Tibial artery (tissue), 4 donors: ENCODE results near the gene RELL2.

ENCODE experiments used
- DNase-seq, 2 donors: peaks; one replicate each; pipeline ENCODE4 v3.0.0-alpha.2; 2019
- H3K27ac ChIP-seq, 2 donors: fragments of 200-600 bp; sonication (generic) in 1 of 2; 1 replicate in 1 of 2; 2 replicates in 1 of 2; pipeline ENCODE4 v1.5.1; 2018 to 2019; ENCODE audit warnings: mild to moderate bottlenecking in 1 of 2
- H3K27me3 ChIP-seq, 2 donors: fragments of 200-600 bp; sonication (generic) in 1 of 2; one replicate each; pipeline versions ENCODE4 v1.5.1 to v1.6.0; 2016 to 2019
- H3K36me3 ChIP-seq, 3 donors: fragments of 200-600 bp; sonication (generic) in 2 of 3; one replicate each; pipeline ENCODE4 v1.5.1; 2016 to 2019; ENCODE audit warnings: mild to moderate bottlenecking in 2 of 3
- H3K4me1 ChIP-seq, 4 donors: fragments of 200-600 bp; sonication (generic) in 2 of 4; 1 replicate in 3 of 4; 2 replicates in 1 of 4; pipeline ENCODE4 v1.5.1; 2016 to 2019
- H3K4me3 ChIP-seq, 2 donors: fragments of 200-600 bp; sonication (generic) in 1 of 2; 1 replicate in 1 of 2; 2 replicates in 1 of 2; pipeline ENCODE4 v1.5.1; 2018 to 2019; ENCODE audit warnings: mild to moderate bottlenecking in 2 of 2
- H3K9me3 ChIP-seq, 3 donors: fragments of 200-600 bp; sonication (generic) in 1 of 3; one replicate each; pipeline ENCODE4 v1.5.1; 2016 to 2019
- intact Hi-C: fragments of 100-400 bp; cut with DNase I; formaldehyde crosslinking; loops from one replicate; pipeline ENCODE4 v1.15.0; 2023; ENCODE audit warnings: low total_unique reads
- TF ChIP-seq, protein P1 (sequence below), 2 experiments: fragments of 200-600 bp in 1 of 2; fragments of 450-650 bp in 1 of 2; IDR thresholded peaks; one replicate each; pipeline ENCODE4 v1.5.1; 2017 to 2019; ENCODE audit warnings: antibody characterized with exemption in 2 of 2, mild to moderate bottlenecking in 1 of 2, moderate library complexity in 1 of 2

RELL2 gene

DNA sequence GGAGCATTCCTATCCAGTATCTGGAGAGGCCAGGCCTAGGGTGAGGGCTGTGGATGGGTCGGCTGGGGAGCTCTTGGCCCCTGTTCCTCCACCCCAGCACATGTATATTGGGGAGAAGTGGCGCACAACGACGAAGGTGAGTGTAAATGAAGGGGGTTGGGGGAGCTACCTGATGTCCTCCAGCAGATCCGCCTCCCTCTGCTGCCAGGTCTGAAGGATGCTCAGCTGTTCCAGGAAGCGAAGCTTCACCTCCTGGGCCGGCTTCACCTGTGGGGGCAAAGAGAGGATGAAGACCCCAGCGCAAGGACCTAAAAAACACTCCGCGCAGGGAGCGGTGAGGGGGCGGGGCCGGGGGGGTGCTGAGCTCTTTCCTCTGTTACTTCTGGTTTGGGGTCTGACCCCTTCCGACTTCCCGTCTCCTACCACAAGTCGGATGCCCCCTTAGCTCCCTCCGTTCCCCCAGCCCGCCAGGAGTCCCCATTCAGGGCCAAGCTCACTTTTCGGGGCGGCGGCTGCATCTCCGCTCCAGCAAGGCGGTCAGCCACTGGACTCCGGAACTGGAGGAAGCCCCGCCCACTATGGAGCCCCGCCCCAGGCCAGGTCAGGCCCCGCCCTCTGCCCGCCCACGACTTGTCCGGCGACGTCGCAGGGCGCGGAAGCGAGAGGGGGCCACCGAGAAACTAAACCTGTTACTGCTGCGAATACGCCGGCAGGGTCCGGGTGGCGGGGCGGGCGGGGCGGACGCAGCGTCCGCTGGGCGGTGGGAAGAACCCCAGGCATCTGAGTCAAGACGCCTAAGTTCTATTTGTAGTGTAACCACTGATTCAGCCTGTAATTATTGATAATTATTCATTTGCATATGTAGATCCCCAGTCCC lies 14.3 kb downstream of the RELL2 start, which contains the start of gene FCHSD1:
Gene FCHSD1 (minus strand): TSS at position 568 of the 877 bp plus-strand sequence. CDS start 50 bp downstream, at position 518.
- peak; percentile 88 to 95 for DNase-seq
- H3K27ac ChIP-seq: peak within 1 kb of the TSS; percentile 45 to 72

DNA sequence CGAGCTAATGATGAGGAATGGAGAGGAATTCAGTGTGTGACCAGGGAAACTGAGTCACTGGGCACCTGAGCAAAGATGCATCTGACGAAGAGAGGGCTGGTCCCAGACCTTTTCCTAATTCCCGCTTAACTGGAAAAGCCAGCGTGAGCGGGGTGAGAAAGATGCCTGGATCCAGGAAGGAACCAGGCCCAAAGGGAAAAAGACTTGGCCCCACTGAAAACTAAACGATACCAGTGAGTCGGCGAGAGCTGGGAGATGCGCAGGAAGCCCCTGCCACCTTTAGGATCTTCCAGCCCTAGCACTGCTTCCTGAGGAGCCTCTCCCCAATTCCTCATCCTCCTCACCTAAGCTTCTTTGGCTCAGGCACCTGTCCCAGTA lies 14.9 kb downstream of the RELL2 start:
- Histone ChIP-seq H3K9me3 (no peaks in the 10 kb centered on the region), H3K27me3 (no peaks in the 10 kb centered on the region), H3K4me3 (peak overlapping the region; percentile 68 to 73), H3K4me1 (peaks cover 0 to 19% (median 13%) of the 10 kb centered on the region in 4 donors), H3K27ac (peak overlapping the region; percentile 45 to 72), H3K36me3 (peaks cover 0 to 39% (median 22%) of the 10 kb centered on the region in 3 donors)
- DNase-seq: no peak
- intact Hi-C loops: no loop called here
- TF ChIP-seq, protein P1, sequence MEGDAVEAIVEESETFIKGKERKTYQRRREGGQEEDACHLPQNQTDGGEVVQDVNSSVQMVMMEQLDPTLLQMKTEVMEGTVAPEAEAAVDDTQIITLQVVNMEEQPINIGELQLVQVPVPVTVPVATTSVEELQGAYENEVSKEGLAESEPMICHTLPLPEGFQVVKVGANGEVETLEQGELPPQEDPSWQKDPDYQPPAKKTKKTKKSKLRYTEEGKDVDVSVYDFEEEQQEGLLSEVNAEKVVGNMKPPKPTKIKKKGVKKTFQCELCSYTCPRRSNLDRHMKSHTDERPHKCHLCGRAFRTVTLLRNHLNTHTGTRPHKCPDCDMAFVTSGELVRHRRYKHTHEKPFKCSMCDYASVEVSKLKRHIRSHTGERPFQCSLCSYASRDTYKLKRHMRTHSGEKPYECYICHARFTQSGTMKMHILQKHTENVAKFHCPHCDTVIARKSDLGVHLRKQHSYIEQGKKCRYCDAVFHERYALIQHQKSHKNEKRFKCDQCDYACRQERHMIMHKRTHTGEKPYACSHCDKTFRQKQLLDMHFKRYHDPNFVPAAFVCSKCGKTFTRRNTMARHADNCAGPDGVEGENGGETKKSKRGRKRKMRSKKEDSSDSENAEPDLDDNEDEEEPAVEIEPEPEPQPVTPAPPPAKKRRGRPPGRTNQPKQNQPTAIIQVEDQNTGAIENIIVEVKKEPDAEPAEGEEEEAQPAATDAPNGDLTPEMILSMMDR (IDR thresholded peaks at IDR 0.05): no peak

More for the DNA sequence above, 14.3 kb downstream of the RELL2 start, which contains the start of gene FCHSD1:
- intact Hi-C loops: no loop called here
- Histone ChIP-seq H3K36me3 (peaks cover 0 to 39% (median 27%) of the 10 kb centered on the region in 3 donors), H3K9me3 (no peaks in the 10 kb centered on the region), H3K4me3 (peak within 1 kb of the TSS; percentile 68 to 73), H3K4me1 (peaks cover 0 to 19% (median 13%) of the 10 kb centered on the region in 4 donors), H3K27me3 (no peaks in the 10 kb centered on the region)
- TF ChIP-seq, protein P1 (IDR thresholded peaks at IDR 0.05): no peak

DNA sequence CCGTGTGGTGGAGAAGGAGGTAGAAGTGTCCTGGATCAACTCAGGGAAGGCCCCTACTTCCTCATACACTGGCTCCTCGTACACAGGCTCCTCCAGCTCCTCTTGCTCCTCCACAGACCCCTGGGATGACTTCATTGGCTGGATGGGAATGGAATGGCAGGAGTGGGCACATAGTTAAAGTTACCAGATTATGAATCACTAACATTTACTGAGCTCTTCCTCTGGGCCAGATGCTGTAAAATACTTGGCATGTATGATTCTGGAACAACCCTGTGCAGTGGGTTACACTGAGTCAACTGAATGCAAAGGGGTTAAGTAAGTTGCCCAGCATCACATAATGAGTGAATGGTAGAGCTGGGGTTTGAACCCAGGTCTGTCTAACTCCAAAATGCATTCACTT lies 17.5 kb downstream of the RELL2 start:
- intact Hi-C loops: no loop called here
- DNase-seq: no peak
- Histone ChIP-seq H3K27me3 (no peaks in the 10 kb centered on the region), H3K4me1 (peaks cover 0 to 19% (median 13%) of the 10 kb centered on the region in 4 donors), H3K27ac (no peak overlapping the region), H3K9me3 (no peaks in the 10 kb centered on the region), H3K4me3 (no peak overlapping the region), H3K36me3 (peaks cover 0 to 24% (median 11%) of the 10 kb centered on the region in 3 donors)
- TF ChIP-seq, protein P1 (IDR thresholded peaks at IDR 0.05): no peak

DNA sequence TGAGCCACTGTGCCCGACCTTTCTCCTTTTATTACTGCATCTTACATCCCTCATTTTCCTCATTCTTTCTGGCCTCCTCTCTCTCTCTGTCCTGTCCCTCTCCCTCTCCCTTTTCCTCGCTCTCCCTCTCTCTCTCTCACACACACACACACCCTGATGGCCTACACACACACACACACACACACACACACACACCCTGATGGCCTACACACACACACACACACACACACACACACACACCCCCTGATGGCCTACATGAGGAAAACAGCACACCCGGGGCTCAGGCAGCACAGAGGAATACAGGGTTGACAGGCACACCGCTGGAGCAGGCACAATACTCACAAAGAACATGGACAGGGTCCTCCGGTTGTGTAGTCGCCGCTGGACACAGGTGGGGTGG lies 18.2 kb downstream of the RELL2 start:
- TF ChIP-seq, protein P1 (IDR thresholded peaks at IDR 0.05): no peak
- intact Hi-C loops: no loop called here
- no peaks in the 10 kb centered on the region for H3K27me3 ChIP-seq
- H3K9me3 ChIP-seq: no peaks in the 10 kb centered on the region
- peaks cover 0 to 19% (median 11%) of the 10 kb centered on the region in 4 donors for H3K4me1 ChIP-seq
- no peak overlapping the region for H3K27ac ChIP-seq
- DNase-seq: no peak
- H3K36me3 ChIP-seq: peaks cover 0 to 24% (median 11%) of the 10 kb centered on the region in 3 donors
- no peak overlapping the region for H3K4me3 ChIP-seq

DNA sequence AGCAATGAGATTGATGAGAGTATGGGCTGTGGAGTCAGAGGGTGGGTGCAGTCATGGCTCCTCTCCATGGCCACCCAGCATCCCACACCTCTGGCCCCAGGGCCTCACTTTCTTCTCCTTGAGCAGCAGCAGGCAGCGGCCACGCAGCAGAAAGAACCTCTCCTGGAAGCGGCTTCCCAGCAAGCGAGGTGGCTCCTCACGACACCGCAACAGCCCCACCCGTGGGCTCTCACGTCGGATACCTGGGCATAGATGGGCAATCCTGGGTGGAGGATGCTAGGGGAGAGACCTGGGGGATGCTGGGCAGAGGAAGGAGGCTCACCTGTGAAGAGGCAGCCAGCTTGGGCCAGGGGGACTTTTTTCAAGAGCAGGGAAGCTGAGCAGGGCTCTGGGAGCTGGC lies 19.6 kb downstream of the RELL2 start:
- H3K4me3 ChIP-seq: no peak overlapping the region
- no peak for DNase-seq
- TF ChIP-seq, protein P1 (IDR thresholded peaks at IDR 0.05): no peak
- no peak overlapping the region for H3K27ac ChIP-seq
- H3K27me3 ChIP-seq: no peaks in the 10 kb centered on the region
- H3K36me3 ChIP-seq: peaks cover 0 to 24% (median 11%) of the 10 kb centered on the region in 3 donors
- H3K9me3 ChIP-seq: no peaks in the 10 kb centered on the region
- intact Hi-C loops: no loop called here
- H3K4me1 ChIP-seq: peaks cover 0 to 6% (median 3%) of the 10 kb centered on the region in 4 donors
